Muscle layer of colon (tissue), 2 donors: Measurements from ENCODE around the gene KERA.
A peak's percentile ranks its signal among the peaks of the same experiment; 100 is the strongest.

Source experiments
- H3K27ac ChIP-seq: one replicate; pipeline ENCODE4 v1.7.0; 2013; ENCODE audit warnings: low read depth, mild to moderate bottlenecking, low read length, moderate library complexity
- H3K27me3 ChIP-seq, 2 donors: one replicate each; pipeline ENCODE4 v1.7.0; 2013; ENCODE audit warnings: low read length in 2 of 2, mild to moderate bottlenecking in 2 of 2; ENCODE audit not compliant: insufficient read depth in 2 of 2, control insufficient read depth in 1 of 2
- H3K36me3 ChIP-seq: one replicate; pipeline ENCODE4 v1.7.0; 2013; ENCODE audit warnings: mild to moderate bottlenecking, low read length; ENCODE audit not compliant: insufficient read depth
- H3K4me1 ChIP-seq: one replicate; pipeline ENCODE4 v1.7.0; 2013; ENCODE audit warnings: mild to moderate bottlenecking, low read length; ENCODE audit not compliant: insufficient read depth
- H3K4me3 ChIP-seq, 2 donors: one replicate each; pipeline ENCODE4 v1.7.0; 2013; ENCODE audit warnings: low read length in 2 of 2, low read depth in 1 of 2, mild to moderate bottlenecking in 1 of 2, moderate library complexity in 1 of 2
- H3K9ac ChIP-seq: one replicate; pipeline ENCODE4 v1.7.0; 2013; ENCODE audit warnings: low read length
- H3K9me3 ChIP-seq: one replicate; pipeline ENCODE4 v1.7.0; 2013; ENCODE audit warnings: mild to moderate bottlenecking, low read length
- donor health status: abdominal sarcoma.
- donor health status: Adenocarcinoma of cecum.

KERA gene

GRCh38 chr12:91043408-91043807, 14.4 kb downstream of the KERA start:
- H3K27ac ChIP-seq, result no peak overlapping the region

GRCh38 chr12:91040096-91040755, 17.6 kb downstream of the KERA start:
- no peaks in the 10 kb centered on the region for H3K9me3 ChIP-seq
- H3K27me3 ChIP-seq, result no peaks in the 10 kb centered on the region
- H3K4me1 ChIP-seq, result peaks cover 12% of the 10 kb centered on the region
- H3K27ac ChIP-seq, result no peak overlapping the region
- no peak overlapping the region for H3K4me3 ChIP-seq
- no peaks in the 10 kb centered on the region for H3K36me3 ChIP-seq
- H3K9ac ChIP-seq, result no peak overlapping the region

More at GRCh38 chr12:91043408-91043807, 14.4 kb downstream of the KERA start:
- Histone ChIP-seq H3K27me3 (no peaks in the 10 kb centered on the region), H3K36me3 (no peaks in the 10 kb centered on the region), H3K9ac (no peak overlapping the region), H3K4me1 (peaks cover 7% of the 10 kb centered on the region), H3K4me3 (no peak overlapping the region), H3K9me3 (no peaks in the 10 kb centered on the region)

DNA sequence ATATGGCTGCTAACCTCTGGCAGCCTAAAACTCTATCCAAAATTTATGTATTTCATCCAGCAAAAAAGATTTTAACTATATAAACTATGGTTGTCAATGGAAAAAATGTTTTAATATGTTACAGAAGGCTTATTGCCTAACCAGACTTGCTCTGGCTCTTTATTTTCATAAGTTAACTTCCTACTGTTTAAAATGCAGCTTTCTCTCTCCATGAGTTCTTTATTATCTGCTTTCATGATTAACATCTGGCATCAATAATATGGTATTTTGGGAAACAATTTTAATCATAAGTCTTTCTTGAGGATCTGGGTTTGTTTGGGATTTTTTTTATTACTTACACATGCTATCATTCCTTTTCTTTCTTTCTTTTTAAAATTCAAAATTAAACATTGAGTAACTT, 20.5 kb downstream of the KERA start:
- H3K4me3 ChIP-seq, result no peak overlapping the region
- H3K9ac ChIP-seq, result no peak overlapping the region
- H3K27me3 ChIP-seq, result no peaks in the 10 kb centered on the region
- no peaks in the 10 kb centered on the region for H3K9me3 ChIP-seq
- peaks cover 5% of the 10 kb centered on the region for H3K4me1 ChIP-seq
- H3K36me3 ChIP-seq, result no peaks in the 10 kb centered on the region
- H3K27ac ChIP-seq, result no peak overlapping the region

DNA sequence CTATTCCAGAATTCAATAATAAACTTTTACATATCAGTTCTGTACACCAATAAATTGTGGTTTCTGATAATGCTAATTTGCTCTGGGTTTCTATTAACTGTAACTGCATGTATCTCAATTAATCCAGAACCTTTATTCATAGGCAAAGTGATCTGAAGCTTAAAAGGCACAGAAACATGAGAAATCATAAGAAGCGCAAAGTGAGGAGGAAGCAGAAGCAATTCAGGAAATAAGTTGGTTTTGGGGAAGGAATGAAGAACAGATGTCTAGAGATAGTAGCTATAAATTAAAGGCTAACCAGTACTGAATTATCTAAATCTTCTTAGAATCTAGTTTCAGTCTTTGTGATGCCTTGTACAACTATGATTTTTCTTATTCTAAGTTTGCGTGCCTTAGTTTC, 24.6 kb downstream of the KERA start:
- Histone ChIP-seq H3K27ac (no peak overlapping the region), H3K4me3 (no peak overlapping the region), H3K27me3 (no peaks in the 10 kb centered on the region), H3K9me3 (no peaks in the 10 kb centered on the region), H3K36me3 (no peaks in the 10 kb centered on the region), H3K4me1 (peaks cover 5% of the 10 kb centered on the region), H3K9ac (no peak overlapping the region)

- Histone ChIP-seq H3K4me3 (no peak overlapping the region), H3K36me3 (no peaks in the 10 kb centered on the region), H3K4me1 (no peaks in the 10 kb centered on the region), H3K9ac (no peak overlapping the region), H3K27me3 (no peaks in the 10 kb centered on the region), H3K27ac (no peak overlapping the region), H3K9me3 (no peaks in the 10 kb centered on the region)
These were observed 34.4 kb downstream of the KERA start for GRCh38 chr12:91023326-91024004.

DNA sequence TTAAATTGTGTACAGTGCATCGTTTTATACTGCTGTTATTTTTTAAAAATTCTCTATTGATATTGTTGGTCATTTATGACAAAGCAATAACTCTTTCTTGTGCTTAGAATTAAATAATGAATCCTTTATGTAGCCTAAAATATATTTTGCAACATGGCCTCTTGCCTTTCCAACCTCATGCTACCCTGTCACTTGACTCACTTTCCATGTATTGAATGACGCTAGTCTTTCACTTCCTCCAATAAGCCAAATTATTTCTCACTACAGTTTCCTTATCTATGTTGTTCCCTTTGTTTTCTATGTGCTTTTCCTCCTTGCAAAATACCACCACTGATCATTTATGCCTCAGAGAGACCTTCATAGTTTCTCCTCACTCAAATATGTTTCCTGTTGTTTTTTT, 36.7 kb downstream of the KERA start:
- H3K9ac ChIP-seq, result no peak overlapping the region
- no peak overlapping the region for H3K4me3 ChIP-seq
- H3K36me3 ChIP-seq, result no peaks in the 10 kb centered on the region
- no peaks in the 10 kb centered on the region for H3K9me3 ChIP-seq
- no peaks in the 10 kb centered on the region for H3K4me1 ChIP-seq
- H3K27me3 ChIP-seq, result no peaks in the 10 kb centered on the region
- no peak overlapping the region for H3K27ac ChIP-seq

DNA sequence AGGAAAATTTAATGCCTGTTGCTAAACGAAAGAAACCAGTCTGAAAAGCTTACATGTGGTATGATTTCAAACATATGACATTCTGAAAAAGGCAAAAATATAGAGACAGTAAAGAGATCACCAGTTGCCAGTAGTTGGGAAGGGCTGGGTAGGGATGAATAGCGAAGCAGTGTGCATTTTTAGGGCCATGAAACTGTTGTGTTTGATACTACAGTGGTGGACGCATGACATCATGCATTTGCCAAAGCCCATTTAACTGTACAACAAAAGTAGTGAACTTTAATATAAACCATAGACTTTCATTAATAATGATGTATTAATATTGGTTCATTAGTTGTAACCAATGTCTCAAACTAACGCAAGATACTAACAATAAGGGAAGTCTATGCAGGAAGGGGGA, 38.4 kb downstream of the KERA start:
- Histone ChIP-seq H3K27me3 (no peaks in the 10 kb centered on the region), H3K27ac (no peak overlapping the region), H3K9ac (no peak overlapping the region), H3K4me1 (no peaks in the 10 kb centered on the region), H3K4me3 (no peak overlapping the region), H3K36me3 (no peaks in the 10 kb centered on the region), H3K9me3 (no peaks in the 10 kb centered on the region)

DNA sequence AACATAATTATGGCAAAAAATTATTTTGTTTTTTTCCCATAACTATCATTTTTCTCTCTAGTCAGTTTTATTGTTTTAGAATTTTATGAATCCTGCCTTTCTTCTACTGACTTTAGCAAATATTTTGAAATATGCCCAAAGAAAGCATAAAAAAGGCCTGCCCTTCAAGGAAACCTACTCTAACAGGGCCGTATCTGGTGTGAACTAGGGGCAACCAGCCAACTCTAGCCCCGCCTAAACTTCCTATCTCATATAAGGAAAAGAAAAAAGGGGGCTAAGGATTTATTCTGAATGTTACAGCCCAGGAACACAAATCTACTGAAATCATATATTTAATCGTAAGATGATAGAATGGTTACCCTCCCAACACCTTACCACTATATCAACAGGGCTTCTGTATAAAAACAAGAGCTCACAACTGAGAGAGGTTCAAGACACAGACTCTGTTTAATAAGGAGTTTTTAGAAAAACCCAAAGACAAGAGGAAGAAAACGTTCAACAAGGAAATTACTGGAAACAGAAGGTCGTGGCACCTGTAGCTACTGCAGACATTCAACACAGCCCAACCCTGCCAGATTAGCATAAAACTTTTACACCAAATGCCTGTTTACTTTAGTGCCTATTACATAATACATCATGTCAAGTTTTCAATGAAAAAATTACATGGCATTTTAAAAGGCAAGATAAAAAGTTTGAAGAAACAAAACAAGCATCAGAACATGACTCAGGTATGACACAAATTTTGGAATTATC, 40.1 kb downstream of the KERA start:
- H3K27me3 ChIP-seq, result no peaks in the 10 kb centered on the region
- H3K4me1 ChIP-seq, result no peaks in the 10 kb centered on the region
- no peaks in the 10 kb centered on the region for H3K36me3 ChIP-seq
- no peak overlapping the region for H3K4me3 ChIP-seq
- peak overlapping the region; percentile 21 for H3K27ac ChIP-seq
- H3K9me3 ChIP-seq, result no peaks in the 10 kb centered on the region
- H3K9ac ChIP-seq, result no peak overlapping the region

DNA sequence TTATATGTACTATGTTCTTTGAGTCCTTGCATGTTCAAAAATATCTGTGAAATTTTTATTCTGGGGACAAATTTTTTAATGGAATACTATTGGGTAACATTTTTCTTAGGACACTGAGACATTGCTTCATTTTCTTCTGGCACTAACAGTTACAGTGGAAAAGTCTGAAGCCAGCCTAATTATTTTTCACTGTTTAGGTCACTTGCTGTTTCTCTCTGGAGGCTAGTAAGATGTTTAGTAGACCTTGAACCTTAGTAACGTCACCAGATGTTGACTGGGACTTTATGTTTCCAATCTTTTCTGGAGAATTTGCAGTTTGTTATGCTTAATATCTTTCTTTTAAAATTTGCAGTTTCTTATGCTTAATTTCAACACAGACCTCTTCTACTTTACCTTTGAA, 40.8 kb downstream of the KERA start:
- Histone ChIP-seq H3K27me3 (no peaks in the 10 kb centered on the region), H3K36me3 (no peaks in the 10 kb centered on the region), H3K9ac (no peak overlapping the region), H3K27ac (no peak overlapping the region), H3K4me3 (no peak overlapping the region), H3K4me1 (no peaks in the 10 kb centered on the region), H3K9me3 (no peaks in the 10 kb centered on the region)

DNA sequence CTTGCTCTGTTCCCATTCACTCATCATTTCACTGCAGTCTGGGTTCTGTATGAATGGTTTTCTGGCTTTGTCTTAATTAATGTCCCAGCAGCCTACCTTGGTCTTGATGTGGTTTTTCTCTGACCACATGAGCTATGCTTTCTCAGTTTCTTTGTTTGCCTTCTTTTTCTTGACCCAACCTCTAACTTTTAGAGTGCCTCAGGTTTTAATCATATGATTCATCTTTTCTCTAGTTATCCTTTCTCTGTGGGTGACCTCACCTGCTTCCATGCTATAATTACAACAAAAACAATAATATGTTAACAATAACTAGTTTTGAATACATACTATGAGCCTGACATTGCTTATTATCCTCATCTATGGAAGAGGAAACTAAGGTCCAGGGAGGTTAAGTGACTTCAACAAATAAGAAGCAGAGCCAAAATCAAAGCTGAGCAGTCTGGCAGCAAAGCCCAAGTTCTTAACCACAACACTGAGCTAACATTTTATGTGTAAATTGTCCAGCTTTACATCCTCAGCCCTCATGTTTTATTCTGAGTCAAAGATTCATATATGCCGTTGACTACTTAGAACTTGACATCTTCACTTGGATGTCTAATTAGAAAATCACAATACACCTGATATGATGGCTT, 48.4 kb downstream of the KERA start:
- Histone ChIP-seq H3K27ac (no peak overlapping the region), H3K9me3 (no peaks in the 10 kb centered on the region), H3K4me1 (no peaks in the 10 kb centered on the region), H3K36me3 (no peaks in the 10 kb centered on the region), H3K9ac (no peak overlapping the region), H3K4me3 (no peak overlapping the region), H3K27me3 (no peaks in the 10 kb centered on the region)

DNA sequence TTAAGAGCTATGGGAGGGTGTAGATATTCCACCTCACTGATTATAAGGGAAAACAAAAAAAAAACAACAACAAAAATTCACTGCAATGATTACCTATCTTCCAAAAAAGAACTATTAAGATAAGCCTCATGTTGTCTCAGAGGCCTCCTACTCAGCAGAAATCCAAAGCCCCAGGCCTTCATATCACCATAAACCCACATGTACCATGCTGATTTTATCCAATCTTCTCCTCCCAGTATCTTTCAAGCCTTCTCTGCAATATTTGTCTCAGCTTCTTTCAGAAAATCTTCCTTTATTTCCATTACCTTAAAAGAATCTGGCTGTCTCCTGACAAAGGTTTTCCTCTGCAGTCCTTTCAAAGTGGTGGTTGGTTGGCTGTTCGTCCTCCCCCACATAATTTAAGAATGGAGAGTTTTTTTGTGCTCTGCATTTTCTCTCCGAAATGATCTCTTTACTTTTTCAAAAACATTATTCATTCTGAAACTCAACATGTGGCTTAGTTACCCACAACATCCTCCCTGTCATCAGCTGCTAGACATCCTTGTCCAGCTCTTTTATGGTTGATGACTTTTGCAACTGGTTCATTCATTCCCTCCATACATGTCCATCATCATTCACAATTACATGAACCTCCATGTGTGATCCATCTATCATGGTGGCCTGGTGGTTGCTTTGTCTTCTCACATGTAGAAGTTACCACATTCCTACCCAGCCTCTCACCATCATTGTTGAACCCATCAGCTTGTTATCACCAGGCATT, 50.1 kb downstream of the KERA start:
- no peaks in the 10 kb centered on the region for H3K27me3 ChIP-seq
- H3K9ac ChIP-seq, result no peak overlapping the region
- H3K27ac ChIP-seq, result no peak overlapping the region
- no peaks in the 10 kb centered on the region for H3K4me1 ChIP-seq
- no peaks in the 10 kb centered on the region for H3K36me3 ChIP-seq
- no peak overlapping the region for H3K4me3 ChIP-seq
- no peaks in the 10 kb centered on the region for H3K9me3 ChIP-seq
